Ishikawa (cell line): ENCODE data around the gene SEC22C.

ENCODE experiments used
- CEBPB ChIP-seq: IDR thresholded peaks from 2 replicates; pipeline ENCODE4 v1.6.1; 2012
- CREB1 ChIP-seq: IDR thresholded peaks from 2 replicates; pipeline ENCODE4 v1.6.1; 2012; ENCODE audit warnings: low read depth
- EGR1 ChIP-seq: IDR thresholded peaks from 2 replicates; pipeline ENCODE4 v1.6.1; 2012
- EP300 ChIP-seq: IDR thresholded peaks from 2 replicates; pipeline ENCODE4 v1.6.1; 2012; ENCODE audit warnings: borderline replicate concordance
- FOXM1 ChIP-seq: IDR thresholded peaks from 2 replicates; pipeline ENCODE4 v1.6.1; 2012; ENCODE audit warnings: low read depth, borderline replicate concordance
- NFIC ChIP-seq: IDR thresholded peaks from 2 replicates; pipeline ENCODE4 v1.6.1; 2012
- RAD21 ChIP-seq: IDR thresholded peaks from 2 replicates; pipeline ENCODE4 v1.6.1; 2012; ENCODE audit warnings: low read depth
- REST ChIP-seq: IDR thresholded peaks from 2 replicates; pipeline ENCODE4 v1.6.1; 2012; ENCODE audit warnings: low read depth, mild to moderate bottlenecking
- TAF1 ChIP-seq: IDR thresholded peaks from 2 replicates; pipeline ENCODE4 v1.6.1; 2012; ENCODE audit warnings: low read depth, mild to moderate bottlenecking
- TCF12 ChIP-seq: IDR thresholded peaks from 2 replicates; pipeline ENCODE4 v1.6.1; 2012; ENCODE audit warnings: low read depth
- TEAD4 ChIP-seq: IDR thresholded peaks from 2 replicates; pipeline ENCODE4 v1.6.1; 2012
- USF1 ChIP-seq: IDR thresholded peaks from 2 replicates; pipeline ENCODE4 v1.6.1; 2012
- YY1 ChIP-seq: IDR thresholded peaks from 2 replicates; pipeline ENCODE4 v1.6.1; 2012; ENCODE audit warnings: low read depth
- ZBTB7A ChIP-seq: IDR thresholded peaks from 2 replicates; pipeline ENCODE4 v1.6.1; 2012; ENCODE audit warnings: low read depth
- TF ChIP-seq, protein P1 (sequence below): IDR thresholded peaks from 2 replicates; pipeline ENCODE4 v1.6.1; 2012

Gene SEC22C

GRCh38 chr3:42610976-42611375 lies 29.2 kb upstream of the SEC22C start:
- no peak for TF ChIP-seq YY1
- TF ChIP-seq CEBPB = no peak
- TF ChIP-seq TAF1 = no peak
- TF ChIP-seq ZBTB7A = no peak
- no peak for TF ChIP-seq TCF12
- TF ChIP-seq, protein P1, sequence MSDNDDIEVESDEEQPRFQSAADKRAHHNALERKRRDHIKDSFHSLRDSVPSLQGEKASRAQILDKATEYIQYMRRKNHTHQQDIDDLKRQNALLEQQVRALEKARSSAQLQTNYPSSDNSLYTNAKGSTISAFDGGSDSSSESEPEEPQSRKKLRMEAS = no peak
- TF ChIP-seq RAD21 = no peak
- no peak for TF ChIP-seq EGR1
- TF ChIP-seq NFIC = no peak
- TF ChIP-seq USF1 = no peak
- no peak for TF ChIP-seq REST
- no peak for TF ChIP-seq EP300
- no peak for TF ChIP-seq CREB1

- no peak for TF ChIP-seq RAD21
- TF ChIP-seq REST = no peak
- TF ChIP-seq TEAD4 = no peak
- no peak for TF ChIP-seq NFIC
- TF ChIP-seq, protein P1 = no peak
- no peak for TF ChIP-seq USF1
- no peak for TF ChIP-seq EGR1
- no peak for TF ChIP-seq FOXM1
- no peak for TF ChIP-seq TCF12
- TF ChIP-seq EP300 = no peak
Measured at GRCh38 chr3:42608581-42608980, 26.8 kb upstream of the SEC22C start.

- TF ChIP-seq YY1 (no peak), FOXM1 (no peak), REST (no peak), NFIC (no peak), TEAD4 (no peak), TAF1 (no peak), TCF12 (no peak), EP300 (no peak), ZBTB7A (no peak)
- TF ChIP-seq, protein P1 = no peak
Measured at GRCh38 chr3:42605546-42606173, 23.9 kb upstream of the SEC22C start.

GRCh38 chr3:42602961-42603360 lies 21.2 kb upstream of the SEC22C start:
- no peak for TF ChIP-seq EGR1
- TF ChIP-seq EP300 = no peak
- no peak for TF ChIP-seq FOXM1
- no peak for TF ChIP-seq TEAD4
- TF ChIP-seq USF1 = no peak
- TF ChIP-seq ZBTB7A = no peak
- TF ChIP-seq YY1 = no peak
- no peak for TF ChIP-seq TAF1
- no peak for TF ChIP-seq CEBPB
- TF ChIP-seq TCF12 = no peak
- no peak for TF ChIP-seq RAD21
- no peak for TF ChIP-seq NFIC
- TF ChIP-seq CREB1 = no peak
- TF ChIP-seq, protein P1 = no peak
- TF ChIP-seq REST = no peak
